GM23338 (cell line): ENCODE measurements around the gene POU3F1. TPM values are rescaled to one million over a fixed set of nuclear protein-coding genes. Genes with fewer than 3 reads are reported as not detected.

Experiments used
- ATAC-seq: fragments of 200-7000 bp; cut with Tn5 transposase; 3 replicates; pipeline ENCODE4 v1.9.1; 2020
- DNase-seq: peaks from one replicate; pipeline ENCODE4 v3.0.0-alpha.2; 2015; ENCODE audit warnings: low spot score
- H2AFZ ChIP-seq: fragments of 200-600 bp; sonication (generic); 2 replicates; pipeline ENCODE4 v1.8.0; 2016; ENCODE audit warnings: antibody characterized with exemption, mild to moderate bottlenecking, moderate library complexity
- H3F3A ChIP-seq: fragments of 200-600 bp; sonication (generic); replicated peaks from 2 replicates; pipeline ENCODE4 v1.8.0; 2017; ENCODE audit warnings: antibody characterized with exemption, mixed run types, low read depth
- H3K27ac ChIP-seq: fragments of 200-600 bp; sonication (generic); 2 replicates; pipeline ENCODE4 v1.6.1; 2016; ENCODE audit warnings: low read depth
- H3K27me3 ChIP-seq: fragments of 200-600 bp; sonication (generic); 2 replicates; pipeline ENCODE4 v1.8.0; 2016; ENCODE audit warnings: mild to moderate bottlenecking, mixed run types, moderate library complexity; ENCODE audit not compliant: insufficient read depth
- H3K36me3 ChIP-seq: fragments of 200-600 bp; sonication (generic); 2 replicates; pipeline ENCODE4 v1.8.0; 2016; ENCODE audit warnings: mild to moderate bottlenecking; ENCODE audit not compliant: insufficient read depth
- H3K4me1 ChIP-seq: fragments of 200-600 bp; sonication (generic); 2 replicates; pipeline ENCODE4 v1.8.0; 2016; ENCODE audit warnings: mild to moderate bottlenecking, moderate library complexity; ENCODE audit not compliant: insufficient read depth
- H3K4me2 ChIP-seq: fragments of 200-600 bp; sonication (generic); 2 replicates; pipeline ENCODE4 v1.7.1; 2017; ENCODE audit warnings: mixed run types
- H3K4me3 ChIP-seq: fragments of 200-600 bp; sonication (generic); 2 replicates; pipeline ENCODE4 v1.6.1; 2016; ENCODE audit warnings: mixed run types
- H3K79me2 ChIP-seq: fragments of 200-600 bp; sonication (generic); replicated peaks from 2 replicates; pipeline ENCODE4 v1.8.0; 2017; ENCODE audit warnings: mild to moderate bottlenecking; ENCODE audit not compliant: insufficient read depth
- H3K9me2 ChIP-seq: fragments of 200-600 bp; sonication (generic); 2 replicates; pipeline ENCODE4 v1.8.0; 2017; ENCODE audit not compliant: insufficient read depth
- H4K20me1 ChIP-seq: fragments of 200-600 bp; sonication (generic); replicated peaks from 2 replicates; pipeline ENCODE4 v1.8.0; 2017; ENCODE audit warnings: mild to moderate bottlenecking; ENCODE audit not compliant: insufficient read depth
- H3K27ac Mint-ChIP-seq: 2 replicates; pipeline ENCODE4 v1.8.0; 2020; ENCODE audit warnings: inconsistent platforms, mild to moderate bottlenecking, moderate library complexity, mixed read lengths
- H3K27me3 Mint-ChIP-seq: 3 replicates; pipeline ENCODE4 v1.8.0; 2022; ENCODE audit warnings: low read depth, mild to moderate bottlenecking, moderate library complexity, mixed read lengths, inconsistent platforms; ENCODE audit not compliant: insufficient read depth, poor library complexity
- H3K36me3 Mint-ChIP-seq: 3 replicates; pipeline ENCODE4 v1.8.0; 2021; ENCODE audit warnings: low read depth, mild to moderate bottlenecking, inconsistent platforms, moderate library complexity, mixed read lengths
- H3K4me1 Mint-ChIP-seq: 3 replicates; pipeline ENCODE4 v1.8.0; 2020; ENCODE audit warnings: mild to moderate bottlenecking, inconsistent platforms, mixed read lengths
- H3K4me3 Mint-ChIP-seq: 3 replicates; pipeline ENCODE4 v1.8.0; 2021; ENCODE audit warnings: moderate library complexity, mild to moderate bottlenecking, inconsistent platforms, mixed read lengths
- H3K9me3 Mint-ChIP-seq: 3 replicates; pipeline ENCODE4 v1.8.0; 2020; ENCODE audit warnings: moderate library complexity, mild to moderate bottlenecking, inconsistent platforms, mixed read lengths
- EZH2phosphoT487 ChIP-seq: fragments of 200-600 bp; sonication (generic); IDR thresholded peaks from one replicate; pipeline ENCODE4 v1.8.1; 2018; ENCODE audit warnings: antibody characterized with exemption; ENCODE audit not compliant: unreplicated experiment
- STAT1 ChIP-seq: IDR thresholded peaks from one replicate; pipeline ENCODE4 v1.6.1; 2016; ENCODE audit warnings: antibody characterized with exemption; ENCODE audit not compliant: unreplicated experiment
- ZNF114 ChIP-seq: fragments of 250-450 bp; sonication (Bioruptor Pico); IDR thresholded peaks from 2 replicates; pipeline ENCODE4 v1.5.0; 2020; ENCODE audit warnings: mild to moderate bottlenecking, moderate library complexity
- ZNF462 ChIP-seq: fragments of 250-450 bp; sonication (Bioruptor Pico); IDR thresholded peaks from 2 replicates; pipeline ENCODE4 v1.5.0; 2020; ENCODE audit warnings: mild to moderate bottlenecking, moderate library complexity
- polyA plus RNA-seq: library from polyadenylated mRNA; unstranded; fragments of >200 nt; fragmentation: Nextera tagmentation; extraction: Ambion mirVana; gene quantifications from 2 replicates; pipeline ENCODE4 v1.2.1, GENCODE V29; 2016
- total RNA-seq: library from RNA; depleted of rRNA; stranded (reverse); fragments of >200 nt; shearing (Covaris generic); gene quantifications from 2 replicates; pipeline ENCODE4 v1.2.3, GENCODE V29; 2014

The POU3F1 gene
- total and polyA plus RNA-seq, 2 experiments from 2014 or later = 3.6 to 11.5 TPM

- no peak overlapping the region for H2AFZ ChIP-seq
- no peak for ATAC-seq
- DNase-seq = no peak
- peak overlapping the region; percentile 83; the same call in 1 of the 2 replicates for H3K4me2 ChIP-seq
- Mint-ChIP-seq H3K4me3 (no peak overlapping the region), H3K9me3 (no peaks in the 10 kb centered on the region; the same call in 2 of the 3 replicates), H3K27ac (peak overlapping the region; percentile 96), H3K36me3 (peaks cover 28% of the 10 kb centered on the region), H3K27me3 (peaks cover 25% of the 10 kb centered on the region), H3K4me1 (peaks cover 55% of the 10 kb centered on the region)
- H3F3A ChIP-seq = peaks cover 22% of the 10 kb centered on the region
- H3K27ac ChIP-seq = peak overlapping the region; percentile 96
- peak overlapping the region; percentile 67; the same call in 1 of the 2 replicates for H3K4me3 ChIP-seq
- H3K79me2 ChIP-seq = peaks cover 11% of the 10 kb centered on the region
- no peaks in the 10 kb centered on the region for H3K27me3 ChIP-seq
- no peak for TF ChIP-seq EZH2phosphoT487
- TF ChIP-seq STAT1 = no peak
- TF ChIP-seq ZNF114 (CRISPR knock-in tag) = no peak
- TF ChIP-seq ZNF462 = no peak
- H3K9me2 ChIP-seq = no peaks in the 10 kb centered on the region
- H4K20me1 ChIP-seq = no peaks in the 10 kb centered on the region
- peaks cover 15% of the 10 kb centered on the region; the same call in 1 of the 2 replicates for H3K36me3 ChIP-seq
- peaks cover 52% of the 10 kb centered on the region for H3K4me1 ChIP-seq
These were observed 49.1 kb downstream of the POU3F1 start for GRCh38 chr1:37997256-37998088.
